Esophagus squamous epithelium (tissue), 5 donors: ENCODE results near the gene RNF166. TPM values are rescaled to one million over a fixed set of nuclear protein-coding genes. Genes with fewer than 3 reads are reported as not detected.

Experiments
- DNase-seq: peaks from one replicate; lab custom pipeline; 2025; lab: John Stamatoyannopoulos, UW
- H3K27ac ChIP-seq, 4 donors: fragments of 200-600 bp; sonication (generic); one replicate each; pipeline ENCODE4 v1.5.1; 2016 to 2019; ENCODE audit warnings: mild to moderate bottlenecking in 1 of 4
- H3K27me3 ChIP-seq, 4 donors: fragments of 200-600 bp; sonication (generic); 1 replicate in 3 of 4; 2 replicates in 1 of 4; pipeline versions ENCODE4 v1.5.1 to v1.6.0; 2017 to 2021; ENCODE audit warnings: antibody characterized with exemption in 1 of 4
- H3K36me3 ChIP-seq, 3 donors: fragments of 200-600 bp; sonication (generic); one replicate each; pipeline ENCODE4 v1.5.1; 2016 to 2019
- H3K4me1 ChIP-seq, 3 donors: fragments of 200-600 bp; sonication (generic); one replicate each; pipeline ENCODE4 v1.5.1; 2017 to 2019
- H3K4me3 ChIP-seq, 4 donors: fragments of 200-600 bp; sonication (generic); 1 replicate in 3 of 4; 2 replicates in 1 of 4; pipeline ENCODE4 v1.5.1; 2016 to 2019; ENCODE audit warnings: mild to moderate bottlenecking in 2 of 4, moderate library complexity in 1 of 4
- H3K9me3 ChIP-seq, 3 donors: fragments of 200-600 bp; sonication (generic); one replicate each; pipeline ENCODE4 v1.5.1; 2016 to 2019
- POLR2A ChIP-seq, 4 donors: fragments of 450-650 bp; IDR thresholded peaks; one replicate each; pipeline ENCODE4 v1.6.1; 2017; ENCODE audit warnings: antibody characterized with exemption in 4 of 4, mild to moderate bottlenecking in 4 of 4, moderate library complexity in 3 of 4
- WGBS, 2 donors: methylation state at CpG; one replicate each; pipeline ENCODE4 v1.1.5; 2018; 5-methylcytosine and 5-hydroxymethylcytosine counted together
- intact Hi-C: fragments of 100-400 bp; cut with DNase I; formaldehyde crosslinking; loops from one replicate; pipeline ENCODE4 v1.15.0; 2022
- total RNA-seq, 4 donors: library from RNA; depleted of rRNA; stranded (reverse); fragments of >200 nt; gene quantifications; one replicate each; pipeline ENCODE4 v1.1.0, GENCODE V29; 2016
- TF ChIP-seq, protein P1 (sequence below), 6 experiments: fragments of 450-650 bp in 4 of 6; fragments of 200-600 bp in 2 of 6; sonication (generic) in 2 of 6; IDR thresholded peaks; one replicate each; pipeline ENCODE4 v1.5.1; 2016 to 2019; ENCODE audit warnings: antibody characterized with exemption in 6 of 6, mild to moderate bottlenecking in 4 of 6, moderate library complexity in 4 of 6
- donor health status: DM: yes; HTN: yes; CAD: no.

RNF166 gene
- total RNA-seq, 4 donors from 2014 or later, result 7.1 to 16.8 (median 9.6) TPM

DNA sequence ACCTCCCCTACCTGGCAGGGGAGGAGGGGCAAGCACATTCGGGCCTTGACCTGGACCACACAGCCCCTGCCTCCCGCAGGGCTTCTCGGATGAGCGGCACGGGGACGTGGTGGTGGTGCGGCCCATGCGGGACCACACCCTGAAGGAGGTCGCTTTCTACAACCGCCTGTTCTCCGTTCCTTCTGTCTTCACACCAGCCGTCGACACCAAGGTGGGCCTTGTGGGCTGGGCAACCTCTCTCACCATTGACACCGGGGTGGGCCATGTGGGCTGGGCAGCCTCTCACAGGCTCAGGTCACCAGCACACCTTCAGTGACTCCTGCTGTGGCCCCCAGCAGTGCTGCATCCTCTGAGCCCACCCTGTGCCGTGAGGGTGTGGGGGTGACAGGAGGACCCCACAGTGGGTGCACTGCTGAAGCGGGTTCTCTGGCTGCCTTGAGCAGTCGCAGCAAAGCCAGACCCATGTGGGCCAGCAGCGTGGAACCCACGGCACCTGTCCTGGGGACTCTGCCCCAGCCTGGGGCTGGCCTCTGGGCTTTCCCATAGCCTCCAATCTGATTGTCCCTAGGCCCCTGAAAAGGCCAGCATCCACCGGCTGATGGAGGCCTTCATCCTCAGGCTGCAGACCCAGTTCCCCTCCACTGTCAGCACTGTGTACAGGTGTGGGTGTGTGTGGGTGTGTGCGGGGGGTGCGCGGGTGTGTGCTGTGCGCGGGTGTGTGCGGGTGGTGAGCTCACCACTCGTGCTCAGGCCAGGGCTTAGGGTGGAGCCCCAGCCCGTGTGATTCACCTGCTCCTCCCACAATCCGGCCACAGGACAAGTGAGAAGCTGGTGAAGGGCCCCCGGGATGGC, 7.6 kb upstream of the RNF166 start:
- Histone ChIP-seq H3K4me1 (peaks cover 0 to 6% (median 0%) of the 10 kb centered on the region in 3 donors), H3K27me3 (no peaks in the 10 kb centered on the region), H3K9me3 (no peaks in the 10 kb centered on the region), H3K27ac (no peak overlapping the region), H3K4me3 (no peak overlapping the region), H3K36me3 (peaks cover 33 to 67% (median 43%) of the 10 kb centered on the region in 3 donors)
- intact Hi-C loops, result no loop called here
- no peak for DNase-seq
- 80 to 86% methylated on average over 2 to 16 of the region's 30 CpGs for WGBS, 2 donors
- TF ChIP-seq, protein P1, sequence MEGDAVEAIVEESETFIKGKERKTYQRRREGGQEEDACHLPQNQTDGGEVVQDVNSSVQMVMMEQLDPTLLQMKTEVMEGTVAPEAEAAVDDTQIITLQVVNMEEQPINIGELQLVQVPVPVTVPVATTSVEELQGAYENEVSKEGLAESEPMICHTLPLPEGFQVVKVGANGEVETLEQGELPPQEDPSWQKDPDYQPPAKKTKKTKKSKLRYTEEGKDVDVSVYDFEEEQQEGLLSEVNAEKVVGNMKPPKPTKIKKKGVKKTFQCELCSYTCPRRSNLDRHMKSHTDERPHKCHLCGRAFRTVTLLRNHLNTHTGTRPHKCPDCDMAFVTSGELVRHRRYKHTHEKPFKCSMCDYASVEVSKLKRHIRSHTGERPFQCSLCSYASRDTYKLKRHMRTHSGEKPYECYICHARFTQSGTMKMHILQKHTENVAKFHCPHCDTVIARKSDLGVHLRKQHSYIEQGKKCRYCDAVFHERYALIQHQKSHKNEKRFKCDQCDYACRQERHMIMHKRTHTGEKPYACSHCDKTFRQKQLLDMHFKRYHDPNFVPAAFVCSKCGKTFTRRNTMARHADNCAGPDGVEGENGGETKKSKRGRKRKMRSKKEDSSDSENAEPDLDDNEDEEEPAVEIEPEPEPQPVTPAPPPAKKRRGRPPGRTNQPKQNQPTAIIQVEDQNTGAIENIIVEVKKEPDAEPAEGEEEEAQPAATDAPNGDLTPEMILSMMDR (IDR thresholded peaks at IDR 0.05), result no peak
- TF ChIP-seq POLR2A (IDR thresholded peaks at IDR 0.05), result no peak

DNA sequence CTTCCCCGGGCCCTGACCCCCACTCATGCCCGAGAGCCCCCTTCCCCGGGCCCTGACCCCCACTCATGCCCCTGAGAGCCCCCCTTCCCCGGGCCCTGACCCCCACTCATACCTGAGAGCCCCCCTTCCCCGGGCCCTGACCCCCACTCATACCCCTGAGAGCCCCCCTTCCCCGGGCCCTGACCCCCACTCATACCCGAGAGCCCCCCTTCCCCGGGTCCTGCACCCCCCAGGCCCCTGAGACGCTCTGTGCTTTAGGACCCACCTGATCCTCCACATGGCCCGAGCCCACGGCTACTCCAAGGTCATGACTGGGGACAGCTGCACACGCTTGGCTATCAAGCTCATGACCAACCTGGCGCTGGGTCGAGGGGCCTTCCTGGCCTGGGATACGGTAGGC, 6.8 kb upstream of the RNF166 start:
- Histone ChIP-seq H3K9me3 (no peaks in the 10 kb centered on the region), H3K27me3 (no peaks in the 10 kb centered on the region), H3K36me3 (peaks cover 30 to 59% (median 40%) of the 10 kb centered on the region in 3 donors), H3K4me3 (no peak overlapping the region), H3K27ac (no peak overlapping the region), H3K4me1 (peaks cover 0 to 13% (median 0%) of the 10 kb centered on the region in 3 donors)
- WGBS, 2 donors, result no CpG with 5 or more reads among the region's 15 CpGs
- TF ChIP-seq, protein P1 (IDR thresholded peaks at IDR 0.05), result no peak
- no peak for TF ChIP-seq POLR2A (IDR thresholded peaks at IDR 0.05)
- intact Hi-C loops, result no loop called here
- no peak for DNase-seq

DNA sequence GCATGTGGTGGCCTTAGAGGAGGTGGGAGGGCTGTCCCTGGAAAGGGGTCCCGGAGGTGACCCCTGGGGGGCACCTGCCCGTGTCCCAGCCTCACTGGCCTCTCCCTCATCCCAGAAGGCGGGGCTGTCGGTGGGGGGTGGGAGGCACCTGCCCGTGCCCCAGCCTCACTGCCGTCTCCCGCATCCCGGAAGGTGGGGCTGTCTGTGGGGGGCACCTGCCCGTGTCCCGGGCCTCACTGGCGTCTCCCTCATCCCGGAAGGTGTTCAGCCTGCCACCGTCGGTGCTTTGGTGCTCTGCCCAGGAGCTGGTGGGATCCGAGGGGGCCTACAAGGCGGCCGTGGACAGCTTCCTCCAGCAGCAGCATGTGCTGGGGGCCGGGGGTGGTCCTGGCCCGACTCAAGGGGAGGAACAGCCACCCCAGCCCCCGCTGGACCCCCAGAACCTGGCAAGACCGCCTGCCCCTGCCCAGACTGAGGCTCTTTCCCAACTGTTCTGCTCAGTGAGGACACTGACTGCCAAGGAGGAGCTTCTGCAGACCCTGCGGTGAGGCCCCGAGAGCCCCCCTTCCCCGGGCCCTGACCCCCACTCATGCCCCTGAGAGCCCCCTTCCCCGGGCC, 6.3 kb upstream of the RNF166 start:
- intact Hi-C loops, result no loop called here
- peaks cover 2 to 19% (median 2%) of the 10 kb centered on the region in 3 donors for H3K4me1 ChIP-seq
- no CpG with 5 or more reads among the region's 25 CpGs for WGBS, 2 donors
- H3K36me3 ChIP-seq, result peaks cover 30 to 54% (median 38%) of the 10 kb centered on the region in 3 donors
- TF ChIP-seq POLR2A (IDR thresholded peaks at IDR 0.05), result no peak
- TF ChIP-seq, protein P1 (IDR thresholded peaks at IDR 0.05), result no peak
- no peak overlapping the region for H3K27ac ChIP-seq
- no peak overlapping the region for H3K4me3 ChIP-seq
- no peak for DNase-seq
- H3K9me3 ChIP-seq, result no peaks in the 10 kb centered on the region
- H3K27me3 ChIP-seq, result no peaks in the 10 kb centered on the region

DNA sequence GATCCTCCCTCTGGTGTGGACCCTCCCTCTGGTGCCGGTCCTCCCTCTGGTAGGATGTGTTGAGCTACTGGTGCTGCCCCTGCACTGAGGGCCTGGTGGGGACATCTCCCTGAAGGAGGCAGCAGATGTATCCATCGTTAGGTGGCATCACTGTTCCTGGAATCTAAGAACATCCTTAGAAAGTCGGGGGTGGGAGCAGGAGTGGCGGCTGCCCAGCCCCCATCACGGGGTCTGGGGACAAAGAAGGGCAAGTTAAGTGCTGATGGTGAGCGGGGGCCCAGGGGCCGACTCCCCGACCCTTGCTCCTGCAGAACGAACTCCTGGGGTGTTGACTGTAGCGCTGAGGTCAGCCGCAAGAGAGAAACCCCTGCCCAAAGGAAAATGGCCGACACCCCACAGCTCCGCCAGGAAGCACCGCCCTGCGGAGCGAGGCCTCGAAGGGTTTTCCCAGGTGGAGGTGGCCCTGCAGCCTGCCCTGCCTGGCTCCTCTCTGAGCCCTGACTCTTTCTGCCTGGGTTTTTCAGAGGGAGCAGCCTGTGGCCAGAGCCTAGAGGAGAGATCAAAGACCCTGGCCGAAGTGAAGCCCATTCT, 5.6 kb upstream of the RNF166 start:
- H3K4me1 ChIP-seq, result peaks cover 8 to 25% (median 8%) of the 10 kb centered on the region in 3 donors
- 75 to 86% methylated on average over 2 to 8 of the region's 18 CpGs for WGBS, 2 donors
- no peaks in the 10 kb centered on the region for H3K27me3 ChIP-seq
- no peak overlapping the region for H3K4me3 ChIP-seq
- H3K9me3 ChIP-seq, result no peaks in the 10 kb centered on the region
- no peak for TF ChIP-seq POLR2A (IDR thresholded peaks at IDR 0.05)
- TF ChIP-seq, protein P1 (IDR thresholded peaks at IDR 0.05), result no peak
- no peak overlapping the region for H3K27ac ChIP-seq
- intact Hi-C loops, result no loop called here
- H3K36me3 ChIP-seq, result peaks cover 26 to 47% (median 32%) of the 10 kb centered on the region in 3 donors
- DNase-seq, result no peak
